ENCODE data around the gene FBXL7. TPM values are rescaled to one million over a fixed set of nuclear protein-coding genes. Genes with fewer than 3 reads are reported as not detected.

FBXL7 gene
- total and polyA plus RNA-seq, 2 donors (not counting 1 experiment from before 2014, with no cell fraction given) = not detected

- Histone ChIP-seq H3K4me1 (ENCODE audit: control insufficient read depth in 2 of 2, insufficient read depth in 2 of 2, low read length in 2 of 2) (no peaks in the 10 kb centered on the region), H2AFZ (ENCODE audit: insufficient read depth, low read depth, low read length, poor library complexity, severe bottlenecking) (no peak overlapping the region), H3K27ac (ENCODE audit: low read length in 2 of 2) (no peak overlapping the region), H3K36me3 (replicated peaks in 1 of 2; ENCODE audit: control extremely low read depth in 1 of 2, control insufficient read depth in 1 of 2, extremely low read depth in 1 of 2, insufficient read depth in 2 of 2, low read length in 1 of 2) (no peaks in the 10 kb centered on the region), H3K79me2 (ENCODE audit: control insufficient read depth, insufficient read depth, low read length) (no peaks in the 10 kb centered on the region), H3K27me3 (replicated peaks in 1 of 4; ENCODE audit: control extremely low read depth in 1 of 4, control insufficient read depth in 3 of 4, insufficient read depth in 4 of 4, low read length in 3 of 4) (no peaks in the 10 kb centered on the region), H3K4me2 (replicated peaks; ENCODE audit: low read depth, low read length, poor library complexity, severe bottlenecking) (no peak overlapping the region), H3K9ac (ENCODE audit: low read length) (no peak overlapping the region), H4K20me1 (ENCODE audit: control insufficient read depth, insufficient read depth, low read length, poor library complexity, severe bottlenecking) (no peaks in the 10 kb centered on the region), H3K4me3 (ENCODE audit: control extremely low read depth in 1 of 5, extremely low read depth in 1 of 5, insufficient read depth in 1 of 5, low read depth in 2 of 5, low read length in 4 of 5) (no peak overlapping the region), H3K9me3 (ENCODE audit: control extremely low read depth in 1 of 3, control insufficient read depth in 2 of 3, insufficient read depth in 1 of 3, low read length in 2 of 3) (no peaks in the 10 kb centered on the region)
- no peaks in the 10 kb centered on the region for H3K4me1 Mint-ChIP-seq
- H3K27ac Mint-ChIP-seq = no peak overlapping the region
- no peak overlapping the region for H3K4me3 Mint-ChIP-seq
- ATAC-seq (ENCODE audit: low read depth) (no peak), DNase-seq (no peak)
- H3K9me3 Mint-ChIP-seq (ENCODE audit: insufficient read depth) = no peaks in the 10 kb centered on the region
- CTCF ChIA-PET = no interaction called here
- intact Hi-C loops (cut with micrococcal nuclease) = no loop called here
- no peaks in the 10 kb centered on the region for H3K27me3 Mint-ChIP-seq
- no CpG with 5 or more reads among the region's 2 CpGs for WGBS (ENCODE audit: insufficient coverage)
- no peak for TF ChIP-seq CTCF (IDR thresholded peaks at IDR 0.05)
- TF ChIP-seq EZH2 (IDR thresholded peaks at IDR 0.05; ENCODE audit: borderline replicate concordance, insufficient read depth, low read depth, low read length, poor library complexity, severe bottlenecking) = no peak
- POLR2A ChIA-PET = no interaction called here
Observed at GRCh38 chr5:15796096-15796495, 296.1 kb downstream of the FBXL7 start.

DNA sequence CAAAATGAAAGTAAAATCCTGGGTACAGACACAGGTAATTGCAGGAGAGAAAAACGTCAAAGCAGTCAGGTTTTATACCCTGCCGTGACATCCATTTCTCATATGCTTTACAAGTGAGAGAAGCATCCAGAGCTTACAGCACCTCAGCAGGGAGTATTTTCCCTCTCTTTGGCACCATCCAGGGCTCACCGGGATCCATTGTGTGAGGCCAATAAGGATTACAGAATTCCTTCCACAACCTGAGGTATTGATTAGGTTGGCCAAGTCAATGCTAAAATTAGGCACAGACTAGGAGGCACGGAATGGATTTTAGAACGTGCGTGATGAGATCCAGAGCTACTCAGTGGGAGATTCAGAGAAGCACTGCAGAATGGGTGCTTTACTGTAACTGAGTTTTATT, 296.6 kb downstream of the FBXL7 start:
- no CpG with 5 or more reads among the region's 6 CpGs for WGBS (ENCODE audit: insufficient coverage)
- H3K27me3 ChIP-seq (replicated peaks in 1 of 4; ENCODE audit: control extremely low read depth in 1 of 4, control insufficient read depth in 3 of 4, insufficient read depth in 4 of 4, low read length in 3 of 4) = no peaks in the 10 kb centered on the region
- TF ChIP-seq CTCF (IDR thresholded peaks at IDR 0.05) (no peak), EZH2 (IDR thresholded peaks at IDR 0.05; ENCODE audit: borderline replicate concordance, insufficient read depth, low read depth, low read length, poor library complexity, severe bottlenecking) (no peak)
- DNase-seq (no peak), ATAC-seq (ENCODE audit: low read depth) (no peak)
- no peak overlapping the region for H3K4me3 ChIP-seq (ENCODE audit: control extremely low read depth in 1 of 5, extremely low read depth in 1 of 5, insufficient read depth in 1 of 5, low read depth in 2 of 5, low read length in 4 of 5)
- CTCF ChIA-PET = no interaction called here
- H3K9me3 Mint-ChIP-seq (ENCODE audit: insufficient read depth) = no peaks in the 10 kb centered on the region
- POLR2A ChIA-PET = no interaction called here
- no peaks in the 10 kb centered on the region for H3K4me1 ChIP-seq (ENCODE audit: control insufficient read depth in 2 of 2, insufficient read depth in 2 of 2, low read length in 2 of 2)
- no peak overlapping the region for H3K27ac Mint-ChIP-seq
- H3K36me3 ChIP-seq (replicated peaks in 1 of 2; ENCODE audit: control extremely low read depth in 1 of 2, control insufficient read depth in 1 of 2, extremely low read depth in 1 of 2, insufficient read depth in 2 of 2, low read length in 1 of 2) = no peaks in the 10 kb centered on the region
- H2AFZ ChIP-seq (ENCODE audit: insufficient read depth, low read depth, low read length, poor library complexity, severe bottlenecking) = no peak overlapping the region
- no peaks in the 10 kb centered on the region for H3K79me2 ChIP-seq (ENCODE audit: control insufficient read depth, insufficient read depth, low read length)
- intact Hi-C loops (cut with micrococcal nuclease) = no loop called here
- no peaks in the 10 kb centered on the region for H3K4me1 Mint-ChIP-seq
- no peaks in the 10 kb centered on the region for H3K27me3 Mint-ChIP-seq
- H3K9ac ChIP-seq (ENCODE audit: low read length) = no peak overlapping the region
- H3K9me3 ChIP-seq (ENCODE audit: control extremely low read depth in 1 of 3, control insufficient read depth in 2 of 3, insufficient read depth in 1 of 3, low read length in 2 of 3) = no peaks in the 10 kb centered on the region
- H3K4me2 ChIP-seq (replicated peaks; ENCODE audit: low read depth, low read length, poor library complexity, severe bottlenecking) = no peak overlapping the region
- no peak overlapping the region for H3K4me3 Mint-ChIP-seq
- no peak overlapping the region for H3K27ac ChIP-seq (ENCODE audit: low read length in 2 of 2)
- H4K20me1 ChIP-seq (ENCODE audit: control insufficient read depth, insufficient read depth, low read length, poor library complexity, severe bottlenecking) = no peaks in the 10 kb centered on the region

All from B cell (primary cell).